IPS DF 6.9 (cell line): Measurements from ENCODE around the gene FYCO1.

Experiments
- DNase-seq: peaks from one replicate; pipeline ENCODE4 v3.0.0-alpha.2; 2013; ENCODE audit warnings: low read depth, low spot score
- H3K27ac ChIP-seq: one replicate; pipeline ENCODE4 v1.5.1; 2013; ENCODE audit warnings: low read length, control low read depth
- H3K27me3 ChIP-seq: 2 replicates; pipeline ENCODE4 v1.6.1; 2013; ENCODE audit warnings: mild to moderate bottlenecking, low read length; ENCODE audit not compliant: control insufficient read depth, insufficient read depth
- H3K36me3 ChIP-seq: 2 replicates; pipeline ENCODE4 v1.6.1; 2013; ENCODE audit warnings: low read length; ENCODE audit not compliant: control insufficient read depth, insufficient read depth
- H3K4me1 ChIP-seq: 2 replicates; pipeline ENCODE4 v1.6.1; 2013; ENCODE audit warnings: low read length; ENCODE audit not compliant: control insufficient read depth, insufficient read depth
- H3K4me3 ChIP-seq: 2 replicates; pipeline ENCODE4 v1.5.1; 2013; ENCODE audit warnings: mild to moderate bottlenecking, low read length
- H3K9me3 ChIP-seq: 2 replicates; pipeline ENCODE4 v1.6.1; 2013; ENCODE audit warnings: low read length, inconsistent platforms; ENCODE audit not compliant: control insufficient read depth, insufficient read depth
- WGBS: extraction: QIAGEN DNeasy Blood & Tissue Kit; methylation state at CpG from one replicate; pipeline ENCODE4 v1.1.7; 2013; ENCODE audit warnings: mixed read lengths, missing lambda C conversion rate; ENCODE audit not compliant: insufficient read length, insufficient coverage; 5-methylcytosine and 5-hydroxymethylcytosine counted together

FYCO1 gene

DNA sequence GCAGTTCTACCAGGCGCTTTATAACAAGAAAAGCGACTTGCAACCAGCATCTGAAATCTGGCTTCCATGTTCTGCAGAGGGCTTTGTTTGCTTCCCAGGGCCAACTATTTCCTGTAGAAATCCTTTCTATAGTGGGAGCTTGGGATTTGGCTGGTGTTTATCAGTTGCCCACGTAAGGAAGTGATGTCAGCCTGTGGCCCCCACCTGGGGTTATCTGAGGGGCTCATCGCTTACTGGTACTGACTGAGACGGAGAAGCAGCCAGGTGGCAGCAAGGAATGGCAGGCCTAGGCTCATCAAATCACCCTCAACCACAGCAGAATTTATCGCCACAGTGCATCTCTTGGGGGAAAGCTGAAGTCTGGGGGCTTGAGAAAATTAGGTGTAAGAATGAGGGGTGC, 123.8 kb downstream of the FYCO1 start:
- H3K27ac ChIP-seq, result no peak overlapping the region
- no peaks in the 10 kb centered on the region for H3K9me3 ChIP-seq
- no CpG with 5 or more reads among the region's 6 CpGs for WGBS
- H3K4me1 ChIP-seq, result no peaks in the 10 kb centered on the region
- H3K27me3 ChIP-seq, result no peaks in the 10 kb centered on the region
- no peaks in the 10 kb centered on the region for H3K36me3 ChIP-seq
- no peak for DNase-seq
- H3K4me3 ChIP-seq, result no peak overlapping the region

DNA sequence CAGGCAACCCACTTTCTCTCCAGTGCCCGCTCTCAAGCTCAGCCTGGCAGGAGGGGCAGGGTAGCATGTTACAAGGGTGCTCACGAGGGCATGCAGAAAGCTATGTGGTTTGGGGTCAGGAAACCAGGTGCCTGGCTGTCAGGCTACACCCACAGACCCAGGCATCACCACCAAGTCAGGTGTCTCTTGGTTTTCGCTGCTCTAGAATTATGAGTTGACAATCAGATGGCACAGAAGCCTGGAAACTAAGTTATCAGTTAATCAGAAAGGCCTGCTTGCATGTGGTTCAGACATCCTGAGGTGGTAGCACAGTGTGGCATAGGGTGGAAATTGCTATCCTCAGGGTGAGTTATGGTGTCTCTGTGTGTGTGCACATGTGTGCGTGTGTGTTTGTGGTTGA, 125.5 kb downstream of the FYCO1 start:
- Histone ChIP-seq H3K4me3 (no peak overlapping the region), H3K9me3 (no peaks in the 10 kb centered on the region), H3K27ac (no peak overlapping the region), H3K27me3 (no peaks in the 10 kb centered on the region), H3K4me1 (no peaks in the 10 kb centered on the region), H3K36me3 (no peaks in the 10 kb centered on the region)
- WGBS, result no CpG with 5 or more reads among the region's 4 CpGs
- DNase-seq, result no peak

DNA sequence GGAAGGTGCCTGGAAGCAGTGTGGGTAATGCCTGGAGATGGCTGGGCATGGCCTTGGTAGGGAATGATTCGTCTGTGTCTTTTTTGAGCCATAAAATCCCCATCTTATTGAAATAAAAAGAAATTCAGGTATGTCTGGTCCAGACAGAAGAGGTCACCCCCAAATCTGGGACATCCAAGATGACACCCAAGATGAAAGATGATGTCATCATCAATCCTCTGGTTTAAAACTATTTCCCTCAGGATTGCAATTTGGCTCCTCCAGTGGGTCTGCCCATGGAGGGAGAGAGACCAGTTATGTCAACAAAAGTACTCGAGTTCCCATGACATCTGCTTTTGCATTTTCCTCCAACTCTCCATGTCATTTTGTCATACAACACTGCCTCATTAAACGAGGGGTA, 126.0 kb downstream of the FYCO1 start:
- no peak overlapping the region for H3K27ac ChIP-seq
- no CpG with 5 or more reads among the region's 3 CpGs for WGBS
- H3K4me3 ChIP-seq, result no peak overlapping the region
- H3K4me1 ChIP-seq, result no peaks in the 10 kb centered on the region
- no peaks in the 10 kb centered on the region for H3K9me3 ChIP-seq
- DNase-seq, result no peak
- no peaks in the 10 kb centered on the region for H3K27me3 ChIP-seq
- H3K36me3 ChIP-seq, result no peaks in the 10 kb centered on the region

DNA sequence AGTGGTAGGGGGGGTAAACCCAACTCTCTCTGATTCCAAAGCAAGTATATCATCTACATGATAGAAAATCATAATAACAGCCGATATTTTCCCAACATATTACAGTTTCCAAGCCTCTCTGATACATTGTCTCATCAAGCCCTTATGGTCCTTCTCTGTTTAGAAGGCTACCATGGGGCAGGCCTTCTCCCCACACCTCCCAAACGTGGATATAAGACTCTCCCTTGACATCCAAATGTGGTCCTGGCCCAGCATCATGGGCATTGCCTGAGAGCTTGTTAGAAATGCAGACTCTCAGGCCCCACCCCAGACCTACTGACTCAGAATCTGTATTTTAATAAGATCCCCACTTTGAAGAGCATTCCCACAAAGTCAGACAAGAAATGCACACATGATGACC, 127.0 kb downstream of the FYCO1 start:
- H3K27ac ChIP-seq, result no peak overlapping the region
- no peaks in the 10 kb centered on the region for H3K27me3 ChIP-seq
- H3K9me3 ChIP-seq, result no peaks in the 10 kb centered on the region
- H3K4me3 ChIP-seq, result no peak overlapping the region
- WGBS, result no CpG with 5 or more reads among the region's 2 CpGs
- H3K36me3 ChIP-seq, result no peaks in the 10 kb centered on the region
- no peak for DNase-seq
- no peaks in the 10 kb centered on the region for H3K4me1 ChIP-seq

DNA sequence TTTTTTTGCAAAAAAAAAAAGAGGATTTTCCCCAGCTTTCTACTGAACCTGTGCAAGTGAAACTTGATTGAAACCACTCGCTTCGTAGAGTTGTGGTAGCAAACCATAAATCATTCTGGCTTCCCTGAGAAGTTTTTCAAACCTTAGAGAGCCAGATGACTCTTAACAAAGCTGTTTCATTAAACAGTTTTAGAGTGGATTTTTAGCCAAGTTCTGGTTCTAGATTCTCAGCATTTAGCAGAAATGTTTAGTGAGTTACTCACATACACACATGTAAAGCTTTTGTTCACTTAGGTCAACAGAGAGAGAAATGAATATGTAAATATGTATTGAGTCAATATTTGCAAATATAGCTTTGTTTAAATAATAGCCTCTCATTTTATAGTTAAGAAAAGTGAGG, 127.4 kb downstream of the FYCO1 start:
- no peak for DNase-seq
- no peak overlapping the region for H3K4me3 ChIP-seq
- no peaks in the 10 kb centered on the region for H3K9me3 ChIP-seq
- no peaks in the 10 kb centered on the region for H3K4me1 ChIP-seq
- H3K36me3 ChIP-seq, result no peaks in the 10 kb centered on the region
- no peaks in the 10 kb centered on the region for H3K27me3 ChIP-seq
- no CpG with 5 or more reads among the region's 2 CpGs for WGBS
- H3K27ac ChIP-seq, result no peak overlapping the region
